Suppressor macrophage (primary cell): Measurements from ENCODE around the gene FAM222A.

Experiments used
- DNase-seq, 4 experiments: peaks; one replicate each; pipeline ENCODE4 v3.0.0-alpha.2; 2020 to 2022
- total RNA-seq, 17 experiments: gene quantifications; one replicate each; lab custom pipeline; 2026; ENCODE audit warnings: mixed read lengths in 6 of 17, inconsistent platforms in 3 of 17; lab: John Stamatoyannopoulos, UW

FAM222A gene
- total RNA-seq: 0.07 to 3.4 (median 0.90) reads per million in 17 experiments

DNA sequence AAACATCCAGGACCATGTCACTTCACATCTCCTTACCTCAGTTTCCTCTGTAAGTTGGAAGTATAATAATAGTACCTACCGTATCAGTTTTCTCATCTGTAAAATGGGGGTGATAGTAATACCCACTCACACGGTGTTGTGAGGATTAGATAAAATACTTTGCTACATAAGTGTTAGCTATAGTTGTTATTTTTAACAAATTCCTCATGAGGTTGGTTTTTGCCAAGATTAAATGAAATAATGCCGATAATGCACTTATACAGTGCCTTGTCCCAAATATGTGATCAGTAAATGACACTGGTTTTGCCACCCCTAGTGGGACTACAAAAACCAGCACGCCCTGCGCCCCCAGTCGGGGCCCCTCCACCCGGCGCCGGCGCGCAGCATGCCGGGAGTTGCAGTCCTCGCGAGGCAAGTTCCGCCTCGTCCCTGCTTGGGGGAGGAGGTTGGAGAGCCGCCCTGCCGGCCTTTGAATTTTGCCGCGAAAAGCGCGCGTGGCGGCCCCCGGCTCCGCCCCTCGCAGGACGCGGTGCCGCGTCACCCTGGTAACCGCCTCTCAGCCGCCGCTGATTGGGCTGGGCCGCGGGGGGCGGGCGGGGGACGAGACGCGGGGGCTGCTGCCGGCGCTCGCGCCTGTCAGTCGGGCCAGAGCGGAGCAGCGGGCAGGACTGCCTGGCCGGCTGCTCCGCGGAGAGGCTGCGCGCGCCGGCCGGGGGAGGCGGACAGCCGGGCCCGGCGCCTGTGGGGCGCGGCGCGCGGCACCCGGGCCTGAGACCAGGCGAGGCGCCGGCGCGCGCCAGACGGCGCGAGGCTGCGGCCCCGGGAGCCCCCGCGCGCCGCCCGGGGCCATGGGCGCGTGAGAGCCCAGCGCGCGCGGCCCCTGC is at the start of gene FAM222A:
Gene FAM222A, plus strand, starts transcription at position 639 of the 884 bp plus-strand sequence. CDS start 30,322 bp downstream, outside the sequence.
- DNase-seq: peak; percentile 97 to 99 (median 98)

GRCh38 chr12:109664402-109664801 is 49.2 kb upstream of the FAM222A start:
- DNase-seq: no peak

- DNase-seq: no peak
Observed at GRCh38 chr12:109666068-109666467, 47.6 kb upstream of the FAM222A start.

DNA sequence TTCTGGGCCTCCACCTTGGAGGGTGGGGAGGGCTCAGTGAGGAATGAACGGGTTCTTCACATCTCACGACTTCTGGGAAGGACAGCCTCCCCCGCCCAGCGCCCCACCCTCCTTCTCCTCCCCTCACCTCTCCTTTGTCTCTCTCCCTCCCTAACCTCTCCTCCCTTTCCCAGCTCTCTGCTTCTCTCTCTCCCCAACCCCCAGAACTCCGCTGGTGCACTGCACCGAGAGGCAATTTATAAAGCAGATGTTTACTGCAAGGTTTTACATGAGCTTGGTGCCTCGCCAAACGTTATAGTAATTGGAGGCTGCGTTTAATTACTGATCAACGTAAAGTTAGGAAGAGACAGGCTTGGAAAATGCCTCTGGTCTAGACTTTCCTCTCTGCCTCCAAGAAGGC is 42.9 kb upstream of the FAM222A start:
- DNase-seq: no peak

DNA sequence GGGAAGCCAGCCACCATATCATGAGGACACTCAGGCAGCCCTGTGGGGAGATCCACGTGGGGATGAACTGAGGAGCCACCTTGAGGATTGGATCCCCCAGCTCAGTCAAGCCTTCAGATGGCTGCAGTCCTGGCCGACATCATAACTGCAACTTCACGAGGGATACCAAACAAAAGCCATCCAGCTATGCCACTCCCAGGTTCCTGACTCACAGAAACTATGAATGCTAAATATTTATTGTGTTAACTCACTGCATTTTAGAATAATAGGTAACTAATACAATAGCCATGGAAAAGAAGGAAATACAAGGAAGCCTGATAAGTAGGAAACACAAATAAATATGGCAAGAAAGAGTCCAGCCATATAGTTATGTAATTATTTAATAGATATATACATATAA is 42.1 kb upstream of the FAM222A start:
- DNase-seq: no peak

DNA sequence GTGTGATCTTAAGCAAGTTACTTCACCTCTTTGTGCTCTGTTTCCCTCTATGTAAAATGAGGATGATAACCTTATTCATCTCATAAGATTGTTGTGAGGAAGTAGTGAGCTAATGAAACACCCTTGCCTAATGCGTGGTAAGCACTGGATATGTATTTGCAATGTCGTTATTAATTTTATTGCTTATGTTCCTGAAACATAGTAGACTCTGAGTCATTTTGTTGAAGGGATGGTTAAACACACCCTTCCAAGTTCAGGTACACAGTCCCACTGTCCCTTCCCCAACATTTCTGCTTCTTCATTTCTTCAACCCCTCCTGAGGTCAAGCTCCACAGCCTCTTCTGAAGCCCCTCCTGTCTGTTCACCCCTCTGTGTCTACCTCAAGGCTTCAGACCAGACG is 40.2 kb upstream of the FAM222A start:
- no peak for DNase-seq

DNA sequence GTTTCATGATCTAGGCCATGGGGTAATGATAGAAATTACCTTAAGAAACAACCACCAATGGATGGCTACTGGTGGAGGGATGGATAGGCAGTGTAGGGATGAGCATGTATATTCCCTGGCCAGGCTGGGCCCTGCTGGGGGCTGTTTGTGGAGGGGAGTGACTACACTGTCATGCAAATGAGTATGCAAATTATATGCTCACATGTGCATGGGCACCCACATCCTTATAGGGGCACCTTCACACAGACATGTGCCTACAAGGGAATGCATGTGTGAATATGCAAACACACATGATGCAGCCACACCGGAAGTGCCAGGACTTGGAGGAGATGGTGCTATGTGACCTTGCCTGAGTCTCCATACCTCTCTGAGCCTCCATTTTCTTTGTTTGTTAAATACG is 39.7 kb upstream of the FAM222A start:
- DNase-seq: no peak

- DNase-seq: no peak
Observed at GRCh38 chr12:109675411-109675810, 38.2 kb upstream of the FAM222A start.

GRCh38 chr12:109677279-109677691 is 36.3 kb upstream of the FAM222A start:
- no peak for DNase-seq

GRCh38 chr12:109678719-109679118 is 34.9 kb upstream of the FAM222A start:
- no peak for DNase-seq

DNA sequence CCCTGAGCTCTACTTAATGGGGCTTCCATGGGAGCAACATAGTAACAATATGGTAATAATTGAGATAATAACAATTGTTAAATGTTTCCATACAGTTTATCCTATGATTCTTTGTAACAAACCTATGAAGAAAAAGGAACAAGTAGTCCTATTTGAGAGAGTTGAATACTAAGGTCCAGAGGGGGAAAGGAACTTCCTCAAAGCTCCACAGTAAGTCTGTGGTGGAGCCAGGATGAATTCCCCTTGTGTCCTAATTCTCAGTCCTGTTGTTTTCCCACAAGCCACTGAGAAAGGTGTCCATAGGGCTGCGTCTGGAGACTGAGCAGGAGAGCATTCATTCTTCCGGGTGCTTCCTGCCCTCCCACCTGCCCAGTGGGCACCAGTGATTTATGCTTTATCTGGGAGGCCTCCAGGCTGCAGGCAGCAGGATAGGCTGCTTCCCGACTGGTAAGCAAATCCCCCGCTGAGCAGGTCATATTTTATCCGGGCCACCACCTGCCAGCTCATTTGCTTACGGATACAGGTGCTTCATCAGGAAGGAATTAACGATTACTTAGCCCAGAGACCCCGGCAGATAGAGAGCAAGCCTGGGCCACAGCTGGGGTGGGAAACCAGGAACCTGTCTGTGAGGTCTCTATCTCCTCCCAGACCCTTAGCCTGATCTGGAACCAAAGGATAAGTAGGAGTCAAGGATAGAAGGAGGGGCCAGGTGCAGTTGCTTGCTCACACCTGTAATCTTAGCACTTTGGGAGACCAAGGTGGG is 33.9 kb upstream of the FAM222A start:
- peak; percentile 15 to 51 (median 41) for DNase-seq

DNA sequence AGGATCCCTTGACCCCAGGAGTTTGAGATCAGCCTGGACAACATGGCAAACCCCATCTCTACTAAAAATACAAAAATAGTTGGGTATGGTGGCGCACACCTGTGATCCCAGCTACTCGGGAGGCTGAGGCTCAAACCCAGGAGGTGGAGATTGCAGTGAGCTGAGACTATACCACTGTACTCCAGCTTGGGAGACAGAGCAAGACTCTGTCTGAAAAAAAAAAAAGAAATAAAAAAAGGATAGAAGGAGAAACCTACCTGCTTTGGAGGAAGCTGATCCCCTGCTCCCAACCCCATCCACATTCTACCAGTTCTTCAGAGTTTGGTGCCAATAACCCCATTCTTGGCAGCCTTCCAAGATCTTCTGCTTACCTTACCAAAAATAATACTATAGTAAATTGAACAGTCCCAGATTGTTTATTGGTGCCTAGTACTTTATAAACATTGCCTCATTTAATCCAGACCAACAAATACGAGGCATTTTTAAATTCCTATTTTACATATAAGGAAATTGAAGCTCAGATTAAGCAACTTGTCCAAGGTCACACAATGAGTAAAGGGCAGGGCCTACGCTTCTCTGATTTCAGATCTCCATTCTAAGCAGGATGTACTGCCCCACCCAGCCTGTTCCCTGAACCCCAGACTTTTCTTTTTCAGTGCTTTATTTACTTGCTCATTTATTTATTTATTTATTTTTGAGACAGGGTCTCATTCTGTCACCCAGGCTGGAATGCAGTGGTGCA is 33.2 kb upstream of the FAM222A start:
- DNase-seq: peak; percentile 42 to 63 (median 55)

GRCh38 chr12:109681986-109682707 is 31.5 kb upstream of the FAM222A start:
- DNase-seq: peak in 2 of 4 experiments; percentile 18 to 20

DNA sequence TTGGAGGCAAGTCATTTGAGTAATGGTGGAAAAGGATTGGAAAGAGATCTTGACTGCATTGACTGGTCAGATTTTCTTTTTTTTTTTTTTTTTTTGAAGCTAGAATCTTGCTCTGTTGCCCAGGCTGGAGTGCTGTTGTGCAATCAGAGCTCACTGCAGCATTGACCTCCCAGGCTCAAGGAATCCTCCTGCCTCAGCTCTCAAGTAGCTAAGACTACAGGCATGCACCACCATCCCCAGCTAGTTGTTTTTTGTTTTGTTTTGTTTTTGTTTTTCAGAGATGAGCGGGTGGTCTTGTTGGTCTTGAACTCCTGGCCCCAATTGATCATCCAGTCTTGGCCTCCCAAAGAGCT is 30.9 kb upstream of the FAM222A start:
- no peak for DNase-seq

- no peak for DNase-seq
Observed at GRCh38 chr12:109683316-109683715, 30.3 kb upstream of the FAM222A start.

- no peak for DNase-seq
Observed at GRCh38 chr12:109685574-109686447, 27.8 kb upstream of the FAM222A start.

DNA sequence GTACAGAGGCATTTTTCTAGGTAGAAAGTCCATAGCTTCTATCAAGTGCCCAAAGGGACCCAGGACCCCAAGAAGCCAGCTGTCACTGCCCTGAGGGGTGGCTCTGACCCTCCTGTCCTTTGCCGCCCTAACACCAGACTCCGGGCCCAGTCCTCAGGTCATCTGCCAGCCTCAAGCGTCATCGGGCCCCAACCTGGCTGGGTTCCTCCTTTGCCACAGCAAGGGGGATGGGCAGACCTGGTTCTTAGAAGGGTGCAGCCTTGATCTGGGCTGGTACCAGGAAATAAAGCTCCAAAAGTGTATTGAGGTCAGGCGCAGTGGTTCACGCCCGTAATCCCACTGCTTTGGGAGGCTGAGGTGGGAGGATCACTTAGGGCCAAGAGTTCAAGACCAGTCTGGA is 27.1 kb upstream of the FAM222A start:
- no peak for DNase-seq

DNA sequence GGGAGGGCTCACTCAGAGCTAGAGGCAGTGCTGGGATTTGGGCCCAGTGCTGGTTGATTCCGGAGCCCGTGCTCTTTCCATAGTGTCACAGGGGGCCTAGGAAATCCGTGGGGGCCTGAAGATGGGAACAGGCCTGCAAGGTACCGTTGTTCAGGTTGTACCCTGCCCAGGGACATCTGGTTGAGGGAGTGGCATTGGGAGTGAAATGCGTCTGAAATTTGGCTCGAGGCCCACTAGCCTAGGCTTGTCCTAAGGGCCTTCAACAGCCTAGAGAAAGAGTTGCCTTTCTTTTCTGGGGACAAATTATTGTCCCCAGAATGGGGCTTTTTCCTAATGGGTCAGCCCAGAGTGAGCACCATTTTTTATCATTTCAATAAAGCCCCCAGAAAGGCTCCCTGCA is 26.4 kb upstream of the FAM222A start:
- DNase-seq: no peak

GRCh38 chr12:109689426-109689825 is 24.2 kb upstream of the FAM222A start:
- peak; percentile 20 to 73 (median 40) for DNase-seq

GRCh38 chr12:109693160-109693559 is 20.5 kb upstream of the FAM222A start:
- no peak for DNase-seq
